Stimulated activated CD4-positive, alpha-beta T cell treated with anti-CD3 and anti-CD28 coated beads, Interleukin-15, amount 100 ng/mL, for 24 hours (primary cell): ENCODE results near the gene POLR1A.

Experiments
- DNase-seq: peaks from one replicate; pipeline ENCODE4 v3.0.0-alpha.2; 2020

Gene POLR1A

DNA sequence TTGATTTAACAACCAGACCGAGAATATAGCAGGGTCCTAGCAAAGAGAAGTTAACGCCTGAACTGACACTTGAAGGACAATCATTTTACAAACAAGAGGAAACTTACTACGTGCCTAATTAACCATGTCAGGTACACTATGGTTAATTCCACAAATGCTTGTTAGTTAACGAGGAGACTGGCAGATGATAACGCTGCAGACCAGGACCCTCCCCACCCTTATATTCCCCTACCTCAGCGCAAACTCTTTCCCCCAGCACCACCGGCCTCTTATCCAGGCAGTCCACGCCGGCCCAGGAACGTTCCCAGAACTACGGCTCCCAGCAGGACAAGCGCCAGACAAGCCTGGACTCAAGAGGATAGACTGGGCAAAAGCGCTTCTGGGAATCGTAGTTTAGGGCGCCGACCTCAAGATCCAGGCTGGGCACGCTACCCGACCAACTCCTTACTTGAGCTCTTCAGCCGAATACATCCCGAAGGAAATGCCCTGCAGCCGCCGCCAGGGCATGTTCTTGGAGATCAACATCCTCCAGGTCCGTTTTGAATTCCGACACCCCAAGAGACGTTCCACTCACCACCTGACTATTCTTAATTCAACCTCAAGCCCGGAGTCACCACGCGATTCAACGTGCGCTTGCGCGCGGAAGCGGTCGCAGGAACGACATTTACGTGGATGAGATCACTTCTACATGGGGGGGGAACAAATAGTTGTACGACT is at the start of gene POLR1A:
TSS of gene POLR1A (minus strand) at position 635 of the 717 bp plus-strand sequence. CDS start at position 525, 110 bp downstream.
- peak; percentile 87 for DNase-seq

DNA sequence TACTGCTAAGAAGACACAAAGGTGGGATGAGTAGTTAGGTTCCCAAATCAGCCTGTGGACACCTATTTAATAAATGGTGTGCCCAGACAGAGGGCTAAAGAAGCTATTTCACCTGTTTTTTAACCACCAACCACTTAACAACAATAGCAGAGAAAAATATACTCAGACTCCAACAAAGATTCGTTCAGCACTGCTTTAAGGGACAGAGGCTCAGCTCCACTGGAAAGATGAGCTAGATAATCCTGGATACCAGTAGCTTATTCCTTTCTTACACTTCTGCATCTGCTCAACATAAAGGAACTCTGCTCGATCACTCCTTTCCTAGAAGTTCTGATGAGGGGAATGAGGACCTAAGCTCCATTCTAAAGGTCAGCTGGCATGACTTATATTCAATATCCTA is 44.8 kb upstream of the POLR1A start:
- DNase-seq = no peak

DNA sequence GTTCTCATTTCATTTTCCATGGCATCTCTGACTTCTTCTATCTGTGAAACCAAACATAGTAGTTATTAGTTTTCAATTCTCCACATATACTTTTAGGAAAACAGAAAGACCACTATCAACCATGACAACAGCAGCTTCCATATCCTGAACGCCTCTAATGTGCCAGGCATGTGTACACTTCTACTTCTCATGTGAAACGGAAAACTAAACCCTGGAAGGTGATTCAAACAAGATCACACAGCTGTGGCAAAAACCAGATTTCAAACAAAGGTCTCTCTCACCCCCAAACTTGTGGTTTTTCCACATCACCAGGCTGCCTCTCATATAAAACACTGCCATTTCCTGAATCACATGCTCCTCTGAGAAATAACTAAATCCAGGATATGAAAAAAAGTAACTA is 42.1 kb upstream of the POLR1A start:
- no peak for DNase-seq

DNA sequence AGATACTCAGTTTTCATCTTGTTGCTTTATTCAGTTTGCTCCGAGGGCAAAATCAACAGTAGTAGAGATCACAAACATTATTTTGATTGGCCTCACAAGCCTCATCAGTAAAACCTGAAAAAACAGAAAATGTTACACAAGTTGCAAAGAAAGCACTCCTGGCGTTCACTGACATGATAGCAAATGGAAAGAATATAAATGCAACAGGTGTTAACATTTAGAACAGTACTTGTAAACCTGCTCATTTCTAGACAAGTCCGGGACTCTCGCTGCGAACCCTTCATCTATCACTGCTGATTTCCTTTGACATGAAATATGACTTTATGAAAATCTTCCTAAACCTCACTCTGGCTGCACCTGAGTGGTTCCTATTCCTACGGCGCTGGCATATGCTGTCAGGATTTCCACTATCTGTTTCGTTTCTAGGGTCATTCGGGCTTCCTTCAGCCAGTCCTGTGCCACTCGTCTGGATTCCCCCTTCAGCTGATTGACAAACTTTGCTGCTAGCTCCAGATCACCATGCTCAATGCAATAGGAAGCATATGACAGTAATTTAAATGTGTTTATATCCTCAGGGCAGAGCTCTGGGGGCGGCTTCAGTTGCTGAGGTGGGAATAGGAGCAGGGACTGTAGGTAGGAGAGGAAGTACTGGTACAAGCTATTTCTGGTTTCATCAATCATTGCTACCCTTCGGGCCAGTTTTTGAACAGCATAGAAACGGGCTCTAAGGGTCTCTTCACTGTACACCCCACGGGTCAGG is 38.4 kb upstream of the POLR1A start:
- DNase-seq = no peak

DNA sequence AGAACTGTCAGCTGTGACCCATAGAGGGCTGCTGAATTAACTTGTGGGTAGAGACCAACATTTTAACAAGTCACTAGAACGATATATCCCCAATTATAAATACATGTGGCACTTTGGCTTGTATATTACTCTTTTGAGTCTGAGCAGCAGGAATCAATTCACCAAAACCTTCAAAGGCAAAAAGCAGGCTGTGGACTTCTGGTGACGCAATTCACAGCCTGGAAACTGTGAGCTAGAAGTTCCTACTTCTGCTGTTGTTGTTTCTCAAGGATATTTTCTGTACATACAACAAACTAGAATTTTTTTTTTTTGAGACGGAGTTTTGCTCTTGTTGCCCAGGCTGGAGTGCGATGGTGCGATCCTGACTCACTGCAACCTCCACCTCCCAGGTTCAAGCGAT is 37.6 kb upstream of the POLR1A start:
- no peak for DNase-seq

DNA sequence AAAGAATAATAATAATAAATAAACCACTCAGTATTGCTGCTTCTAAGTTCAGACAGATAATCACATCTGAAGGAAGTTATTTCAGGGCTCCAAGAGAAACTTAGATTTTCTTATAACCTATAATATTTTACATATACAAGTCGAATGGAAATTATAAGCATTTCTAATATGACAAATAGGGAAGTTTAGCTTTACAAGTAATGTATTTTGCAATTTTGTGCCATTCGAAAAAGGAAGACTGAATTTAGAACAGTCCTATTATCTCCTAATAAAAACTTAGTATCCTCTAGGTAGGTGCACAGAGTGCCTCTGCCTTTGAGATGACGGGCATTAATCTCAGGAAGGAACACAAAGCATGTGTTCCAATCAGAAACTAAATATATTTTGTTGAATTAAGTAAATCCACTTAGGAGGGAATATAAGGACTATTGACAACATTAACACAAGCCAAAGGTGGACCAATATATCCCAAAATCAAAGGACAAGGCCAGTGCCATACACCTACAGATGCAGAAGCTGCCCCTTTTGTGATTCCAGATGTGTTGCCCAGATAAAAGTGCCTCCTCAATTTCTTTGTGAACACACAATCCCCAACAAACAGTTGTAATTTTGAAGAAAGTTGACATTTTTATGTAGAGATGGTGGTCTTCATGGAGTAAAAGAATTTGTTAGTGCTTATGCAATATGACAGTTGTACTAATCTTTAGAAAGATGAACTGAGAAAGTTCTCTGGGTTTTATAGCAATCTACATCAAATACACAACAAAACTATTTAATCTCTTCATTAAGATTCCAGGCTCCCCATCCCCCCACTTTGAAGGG is 37.0 kb upstream of the POLR1A start:
- DNase-seq = no peak

- DNase-seq = no peak
Observed at GRCh38 chr2:86140969-86141392, 35.3 kb upstream of the POLR1A start.

DNA sequence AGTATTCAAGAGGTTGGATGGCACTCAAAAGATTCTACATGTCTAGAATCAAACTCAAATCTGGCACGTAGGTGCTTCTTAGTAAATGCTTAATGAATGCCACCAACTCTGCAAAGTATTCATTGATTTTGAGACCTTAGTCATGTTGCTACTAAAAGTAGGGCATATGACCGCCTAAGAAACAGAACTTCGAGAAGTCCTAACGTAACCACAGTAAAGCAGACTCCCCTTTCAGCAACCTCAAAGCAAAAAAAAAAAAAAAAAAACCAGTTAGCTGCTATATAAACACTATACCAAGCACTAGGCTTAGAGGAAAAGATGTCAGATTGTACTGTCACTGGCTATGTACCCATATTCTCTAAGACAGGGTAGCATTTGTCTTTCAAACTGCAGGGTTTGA is 34.3 kb upstream of the POLR1A start:
- no peak for DNase-seq

DNA sequence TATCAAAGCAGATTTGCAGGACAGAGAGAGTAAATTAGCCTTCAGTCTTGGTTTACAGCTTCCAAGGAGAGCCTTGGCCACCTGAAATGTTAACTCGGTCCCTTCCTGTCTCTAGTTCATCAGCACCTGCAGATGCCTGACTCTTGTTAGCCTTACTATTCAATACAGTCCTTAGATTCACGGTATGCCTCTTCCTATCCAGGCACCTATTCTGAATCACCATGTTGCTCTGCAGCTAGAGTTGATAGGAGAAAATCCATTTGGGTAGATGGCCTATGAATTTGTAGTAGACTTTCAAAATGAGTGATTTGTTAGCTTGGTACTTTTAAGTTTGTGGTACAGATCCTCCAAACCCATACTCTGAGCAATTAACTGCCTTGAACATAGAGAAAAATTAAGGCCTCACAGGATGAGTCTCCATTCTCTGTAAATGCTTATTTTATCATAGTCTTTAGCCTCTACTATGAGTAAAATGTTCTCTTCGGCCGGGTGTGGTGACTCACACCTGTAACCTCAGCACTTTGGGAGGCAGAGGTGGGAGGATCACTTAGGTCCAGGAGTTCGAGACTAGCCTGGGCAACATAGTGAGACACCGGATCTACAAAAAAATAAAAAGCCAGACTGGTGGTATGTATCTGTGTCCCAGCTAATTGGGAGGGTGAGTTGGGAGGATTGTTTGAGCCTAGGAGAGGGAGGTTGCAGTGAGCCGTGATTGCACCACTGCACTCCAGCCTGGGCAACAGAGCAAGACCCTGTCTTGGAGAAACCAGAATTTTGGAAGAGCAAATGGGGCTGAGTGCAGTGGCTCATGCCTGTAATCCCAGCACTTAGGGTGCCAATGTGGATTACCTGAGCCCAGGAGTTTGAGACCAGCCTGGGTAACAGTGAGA is 33.3 kb upstream of the POLR1A start:
- DNase-seq = peak; percentile 18

DNA sequence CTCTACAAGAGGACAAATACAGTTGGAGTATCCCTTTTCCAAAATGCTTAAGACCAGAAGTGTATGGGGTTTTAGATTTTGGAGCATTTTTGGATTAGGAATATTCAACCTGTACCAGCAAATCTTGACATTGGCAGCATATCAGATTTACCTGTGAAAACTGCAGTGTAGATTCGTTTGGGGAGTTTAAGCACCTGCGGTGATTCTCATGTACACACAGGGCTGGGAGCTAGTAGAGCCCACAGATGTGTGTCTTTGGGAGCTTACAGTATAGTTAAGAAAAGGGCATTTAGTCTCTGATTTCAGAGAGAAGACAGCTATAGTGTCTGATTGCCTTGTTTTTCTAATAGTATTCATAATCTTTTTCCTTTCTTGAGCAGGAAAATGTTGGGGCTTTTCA is 30.5 kb upstream of the POLR1A start:
- DNase-seq = no peak

DNA sequence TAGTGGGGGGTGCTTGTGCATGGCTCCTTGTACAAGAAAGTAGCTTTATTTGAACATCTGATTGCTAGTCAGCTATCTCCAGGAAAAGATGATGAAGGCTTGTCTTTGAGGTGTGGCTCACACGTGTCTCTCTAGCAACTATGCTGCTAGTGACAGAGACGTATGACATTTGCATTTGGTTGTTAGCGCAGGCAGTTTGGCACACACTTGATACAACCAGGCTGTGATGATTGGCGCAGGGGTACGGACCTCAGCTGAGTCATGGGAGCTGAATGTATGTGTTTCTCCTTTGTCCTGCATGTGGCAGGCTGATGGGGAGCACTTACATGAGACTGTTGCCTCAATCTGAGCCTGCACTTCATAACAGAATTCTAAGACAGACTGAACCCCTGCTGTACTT is 30.0 kb upstream of the POLR1A start:
- no peak for DNase-seq

DNA sequence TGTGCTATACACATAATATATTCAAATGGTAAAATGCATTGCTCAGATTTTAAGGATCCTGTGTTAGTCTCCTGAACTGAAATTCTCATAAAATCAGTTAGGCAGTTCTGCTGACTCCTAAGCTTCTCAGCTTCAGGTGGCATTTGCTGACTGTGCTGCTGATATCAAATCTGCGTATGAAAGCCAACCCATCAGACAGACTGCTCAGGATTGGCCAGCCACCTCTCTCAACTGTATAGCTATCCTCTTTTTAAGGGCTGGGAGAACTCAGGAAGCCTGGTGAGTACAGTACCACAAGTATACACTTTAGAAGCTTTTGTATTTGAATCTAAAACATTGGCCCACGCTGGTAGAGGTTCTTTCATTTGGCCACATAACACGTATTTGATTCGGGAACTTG is 29.0 kb upstream of the POLR1A start:
- no peak for DNase-seq

GRCh38 chr2:86124683-86125082 is 19.0 kb upstream of the POLR1A start:
- no peak for DNase-seq

DNA sequence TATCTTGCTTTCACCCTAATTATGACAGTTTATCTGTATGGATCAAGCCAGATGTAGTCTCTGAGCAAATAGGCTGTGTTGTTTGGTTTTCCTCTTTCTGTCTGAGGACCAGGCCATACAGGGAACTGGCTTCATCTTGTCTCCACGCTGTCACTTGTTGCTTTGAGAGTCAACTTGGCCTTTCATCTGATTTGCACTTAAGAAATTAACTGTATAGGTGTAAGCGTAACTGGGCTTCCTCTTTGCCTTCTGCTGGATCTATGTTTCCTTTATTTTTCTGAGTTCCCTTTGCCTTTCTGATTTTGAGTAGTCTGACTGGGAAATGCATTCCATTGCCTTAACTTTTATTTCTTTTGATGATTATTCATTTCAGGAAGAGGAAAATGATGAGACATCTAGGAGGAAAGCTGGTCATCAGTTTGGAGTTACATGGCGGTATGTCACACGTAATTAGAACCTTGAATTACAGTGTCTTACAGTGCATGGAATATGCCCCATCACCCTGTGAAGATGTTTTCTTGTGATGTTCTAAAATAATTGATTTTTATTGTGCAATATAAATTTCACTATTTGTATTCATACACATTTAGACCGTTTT is 17.7 kb upstream of the POLR1A start:
- DNase-seq = no peak

DNA sequence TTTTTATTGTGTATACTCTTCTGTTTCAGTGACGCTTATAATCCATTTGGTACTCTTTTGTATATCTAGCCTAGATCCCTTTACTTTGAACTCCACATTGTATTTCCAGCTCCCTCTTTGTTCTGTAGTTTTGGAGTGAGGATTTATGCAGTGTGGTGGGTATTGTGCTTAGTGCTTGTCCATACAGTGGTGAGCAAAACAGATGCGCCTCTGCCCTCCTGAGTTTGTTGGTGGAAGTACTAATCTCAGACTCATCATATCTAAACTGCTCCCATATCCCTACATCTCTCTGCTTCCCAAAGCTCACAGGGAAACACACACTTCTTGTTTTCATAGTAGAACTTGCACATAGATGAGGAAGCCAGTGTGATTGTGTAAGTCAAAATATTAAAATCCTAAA is 12.4 kb upstream of the POLR1A start:
- no peak for DNase-seq

GRCh38 chr2:86107031-86107430 is 1.3 kb upstream of the POLR1A start:
- no peak for DNase-seq

GRCh38 chr2:86105969-86106945 is 571 bp upstream of the POLR1A start, which contains the start of gene PTCD3:
Gene PTCD3, plus strand, starts transcription at chr2:86106235. Its CDS starts 13 bp downstream, at chr2:86106248.
- peak; percentile 97 for DNase-seq

DNA sequence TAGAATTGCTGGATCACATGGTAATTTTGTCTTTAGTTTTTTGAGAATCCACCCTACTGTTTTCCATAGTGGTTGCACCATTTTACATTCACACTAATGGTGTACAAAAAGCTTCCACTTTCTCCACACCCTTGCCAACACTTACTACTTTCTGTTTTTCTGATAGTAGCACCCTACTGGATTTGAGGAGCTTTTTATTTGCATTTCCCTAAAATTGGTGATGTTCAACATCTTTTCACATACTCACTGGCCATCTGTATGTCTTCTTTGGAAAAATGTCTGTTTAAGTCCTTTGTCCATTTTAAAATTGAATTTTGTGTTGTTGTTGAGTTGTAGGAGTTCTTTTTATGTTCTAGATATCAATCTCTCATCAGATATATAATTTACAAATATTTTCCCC is 3.5 kb downstream of the POLR1A start:
- DNase-seq = no peak

DNA sequence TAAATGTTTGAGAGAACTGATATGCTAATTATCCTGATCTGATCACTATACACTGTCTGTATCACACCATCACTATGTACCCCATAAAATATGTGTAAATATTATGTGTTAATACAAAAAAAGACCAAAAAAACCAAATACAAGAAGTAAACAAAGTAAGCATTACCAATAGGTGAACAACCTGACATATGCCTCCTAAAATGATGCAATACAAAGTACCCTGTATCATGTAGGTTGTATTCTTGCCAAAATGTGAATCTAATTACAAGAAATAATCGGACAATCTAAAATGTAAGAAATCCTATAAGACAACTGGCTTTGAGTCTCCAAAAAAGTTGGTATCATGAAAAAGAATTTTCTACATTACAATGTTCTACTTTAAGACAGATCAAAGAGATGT is 7.8 kb downstream of the POLR1A start:
- DNase-seq = no peak

GRCh38 chr2:86097114-86097896 is 8.4 kb downstream of the POLR1A start:
- DNase-seq = no peak
